ENCODE results near the gene ENHO. TPM values are rescaled to one million over a fixed set of nuclear protein-coding genes. Genes with fewer than 3 reads are reported as not detected.
"Not testable (repeated sequence)": the region's sequence is repeated elsewhere in the genome, so short reads cannot be mapped to it uniquely, and the experiment has no call there.

ENHO gene
- total RNA-seq, 1 donor from 2014 or later = 1.6 TPM

DNA sequence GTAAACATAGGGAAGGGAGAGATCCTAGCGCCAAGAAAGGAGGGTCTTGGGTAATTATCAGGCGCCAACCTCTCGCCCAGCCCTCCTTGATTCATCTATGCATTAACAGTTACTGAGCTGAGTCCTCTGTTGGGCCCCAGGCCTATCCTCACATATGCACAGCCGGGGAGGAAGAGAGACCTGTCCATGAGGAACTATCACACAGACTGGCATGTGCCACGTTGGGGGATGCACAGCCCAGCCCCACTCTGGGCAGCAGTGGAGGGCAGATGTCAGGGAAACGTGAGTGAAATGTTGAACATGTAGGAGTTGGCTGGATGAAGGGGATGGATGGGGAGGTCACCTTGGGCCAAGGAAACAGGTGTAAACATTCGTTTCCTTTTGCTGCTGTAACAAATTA, 18.8 kb upstream of the ENHO start:
- Mint-ChIP-seq H3K4me3 (ENCODE audit: unreplicated experiment) (no peak overlapping the region), H3K4me1 (ENCODE audit: low read depth) (peaks cover 3% of the 10 kb centered on the region), H3K27me3 (ENCODE audit: low read depth) (peaks cover 23% of the 10 kb centered on the region), H3K36me3 (ENCODE audit: low read depth) (no peaks in the 10 kb centered on the region), H3K9me3 (ENCODE audit: low read depth) (peaks cover 4% of the 10 kb centered on the region), H3K27ac (ENCODE audit: unreplicated experiment) (no peak overlapping the region)
- TF ChIP-seq, protein P1, sequence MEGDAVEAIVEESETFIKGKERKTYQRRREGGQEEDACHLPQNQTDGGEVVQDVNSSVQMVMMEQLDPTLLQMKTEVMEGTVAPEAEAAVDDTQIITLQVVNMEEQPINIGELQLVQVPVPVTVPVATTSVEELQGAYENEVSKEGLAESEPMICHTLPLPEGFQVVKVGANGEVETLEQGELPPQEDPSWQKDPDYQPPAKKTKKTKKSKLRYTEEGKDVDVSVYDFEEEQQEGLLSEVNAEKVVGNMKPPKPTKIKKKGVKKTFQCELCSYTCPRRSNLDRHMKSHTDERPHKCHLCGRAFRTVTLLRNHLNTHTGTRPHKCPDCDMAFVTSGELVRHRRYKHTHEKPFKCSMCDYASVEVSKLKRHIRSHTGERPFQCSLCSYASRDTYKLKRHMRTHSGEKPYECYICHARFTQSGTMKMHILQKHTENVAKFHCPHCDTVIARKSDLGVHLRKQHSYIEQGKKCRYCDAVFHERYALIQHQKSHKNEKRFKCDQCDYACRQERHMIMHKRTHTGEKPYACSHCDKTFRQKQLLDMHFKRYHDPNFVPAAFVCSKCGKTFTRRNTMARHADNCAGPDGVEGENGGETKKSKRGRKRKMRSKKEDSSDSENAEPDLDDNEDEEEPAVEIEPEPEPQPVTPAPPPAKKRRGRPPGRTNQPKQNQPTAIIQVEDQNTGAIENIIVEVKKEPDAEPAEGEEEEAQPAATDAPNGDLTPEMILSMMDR (IDR thresholded peaks at IDR 0.05) = no peak
- no peak for DNase-seq (ENCODE audit: low spot score)

DNA sequence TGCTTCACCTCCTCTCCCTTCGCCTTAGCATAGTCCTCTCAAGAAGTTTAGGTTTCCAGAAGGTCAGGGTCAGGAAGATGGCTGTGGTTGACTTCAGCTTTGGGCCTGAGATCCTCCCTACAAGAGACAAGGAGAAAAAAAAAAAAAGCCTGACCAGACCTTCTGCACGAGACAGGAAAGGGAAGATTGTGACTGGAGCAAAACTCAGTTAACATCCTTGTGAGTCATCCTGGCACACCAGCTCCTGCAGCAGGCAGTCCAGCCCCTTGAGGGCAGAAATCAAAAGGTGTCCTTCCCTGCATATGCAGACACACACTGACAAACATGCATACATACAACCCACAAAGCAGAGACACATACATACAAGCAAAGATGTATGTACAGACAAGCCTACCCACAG, 18.0 kb upstream of the ENHO start:
- Mint-ChIP-seq H3K4me1 (ENCODE audit: low read depth) (peaks cover 3% of the 10 kb centered on the region), H3K9me3 (ENCODE audit: low read depth) (peaks cover 4% of the 10 kb centered on the region), H3K4me3 (ENCODE audit: unreplicated experiment) (no peak overlapping the region), H3K36me3 (ENCODE audit: low read depth) (no peaks in the 10 kb centered on the region), H3K27me3 (ENCODE audit: low read depth) (peaks cover 27% of the 10 kb centered on the region), H3K27ac (ENCODE audit: unreplicated experiment) (no peak overlapping the region)
- DNase-seq (ENCODE audit: low spot score) = no peak
- TF ChIP-seq, protein P1 (IDR thresholded peaks at IDR 0.05) = no peak

DNA sequence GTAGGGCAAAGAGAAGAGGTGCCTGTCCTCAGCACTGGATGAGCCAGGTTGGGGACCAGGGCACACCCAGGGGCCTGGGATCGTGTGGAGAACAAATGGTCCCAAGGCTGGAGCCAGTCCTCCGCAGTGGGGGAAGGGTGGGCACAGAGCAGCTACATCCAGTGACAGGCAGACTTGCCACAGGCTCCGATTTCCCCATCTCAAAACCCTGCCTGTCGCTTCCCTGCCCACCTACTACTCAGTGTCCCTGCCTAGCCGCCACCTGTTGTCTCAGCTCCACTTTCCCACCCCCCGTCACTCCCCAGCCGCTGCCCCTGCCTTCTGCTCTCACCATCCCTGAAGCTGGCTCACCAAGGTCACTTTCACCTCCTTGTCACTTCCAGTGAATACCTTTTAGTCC, 13.9 kb upstream of the ENHO start:
- Mint-ChIP-seq H3K4me3 (ENCODE audit: unreplicated experiment) (no peak overlapping the region), H3K36me3 (ENCODE audit: low read depth) (no peaks in the 10 kb centered on the region), H3K27me3 (ENCODE audit: low read depth) (peaks cover 31% of the 10 kb centered on the region), H3K27ac (ENCODE audit: unreplicated experiment) (no peak overlapping the region), H3K4me1 (ENCODE audit: low read depth) (peaks cover 3% of the 10 kb centered on the region), H3K9me3 (ENCODE audit: low read depth) (no peaks in the 10 kb centered on the region)
- DNase-seq (ENCODE audit: low spot score) = no peak
- TF ChIP-seq, protein P1 (IDR thresholded peaks at IDR 0.05) = no peak

DNA sequence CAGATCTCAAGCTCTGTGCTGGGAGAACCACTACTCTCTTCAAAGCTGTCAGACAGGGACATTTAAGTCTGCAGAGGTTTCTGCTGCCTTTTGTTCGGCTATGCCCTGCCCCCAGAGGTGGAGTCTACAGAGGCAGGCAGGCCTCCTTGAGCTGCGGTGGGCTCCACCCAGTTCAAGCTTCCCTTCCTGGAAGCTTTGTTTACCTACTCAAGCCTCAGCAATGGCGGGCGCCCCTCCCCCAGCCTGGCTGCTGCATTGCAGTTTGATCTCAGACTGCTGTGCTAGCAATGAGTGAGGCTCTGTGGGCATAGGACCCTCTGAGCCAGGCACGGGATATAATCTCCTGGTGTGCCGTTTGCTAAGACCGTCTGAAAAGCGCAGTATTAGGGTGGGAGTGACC, 9.3 kb upstream of the ENHO start:
- not testable (repeated sequence) for H3K9me3 Mint-ChIP-seq (ENCODE audit: low read depth); H3K4me1 Mint-ChIP-seq (ENCODE audit: low read depth); H3K27ac Mint-ChIP-seq (ENCODE audit: unreplicated experiment); H3K4me3 Mint-ChIP-seq (ENCODE audit: unreplicated experiment); H3K36me3 Mint-ChIP-seq (ENCODE audit: low read depth)
- peaks cover 58% of the 10 kb centered on the region for H3K27me3 Mint-ChIP-seq (ENCODE audit: low read depth)
- peak; percentile 32 for DNase-seq (ENCODE audit: low spot score)

DNA sequence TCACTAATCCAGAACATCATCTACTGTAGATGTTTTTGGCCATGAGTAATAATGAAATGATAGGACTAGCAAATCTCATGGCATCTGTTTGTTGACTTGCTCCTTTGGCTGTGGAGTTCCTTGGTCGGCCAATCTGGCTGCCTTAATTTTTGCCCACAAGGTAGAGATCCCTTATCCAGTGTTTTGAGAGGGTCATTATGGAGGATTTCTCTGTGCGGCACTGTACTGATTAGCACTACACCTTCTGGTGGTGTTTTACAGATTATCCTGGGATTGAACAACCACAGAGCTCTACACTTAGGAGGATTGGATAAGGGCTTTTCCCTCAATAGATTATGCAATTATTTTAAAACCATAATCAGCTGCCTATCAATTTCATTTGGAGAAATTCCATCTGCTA, 3.2 kb upstream of the ENHO start:
- Mint-ChIP-seq H3K27ac (ENCODE audit: unreplicated experiment) (no peak overlapping the region), H3K36me3 (ENCODE audit: low read depth) (peaks cover 2% of the 10 kb centered on the region), H3K27me3 (ENCODE audit: low read depth) (peaks cover 52% of the 10 kb centered on the region)

DNA sequence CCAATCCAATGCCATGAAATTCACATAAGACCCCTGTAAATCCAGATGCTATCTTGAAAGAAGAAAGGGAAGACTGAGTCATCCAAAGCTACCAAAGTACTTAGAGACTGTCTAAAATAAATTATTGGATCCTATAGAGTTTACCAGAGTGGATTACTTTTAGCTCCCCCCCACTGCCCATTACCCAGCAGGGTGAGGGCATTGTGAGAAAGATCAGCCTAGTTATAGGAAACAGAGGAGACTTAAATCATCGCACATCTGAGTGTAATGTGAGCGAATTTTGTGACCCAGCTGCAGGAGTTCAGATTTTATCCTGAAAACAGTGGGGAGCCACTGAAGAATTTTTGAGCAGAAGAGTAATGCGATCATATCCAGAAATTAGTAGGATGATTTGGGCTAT, 1.6 kb upstream of the ENHO start:
- peaks cover 4% of the 10 kb centered on the region for H3K4me1 Mint-ChIP-seq (ENCODE audit: low read depth)
- no peak overlapping the region for H3K4me3 Mint-ChIP-seq (ENCODE audit: unreplicated experiment)
- TF ChIP-seq, protein P1 (IDR thresholded peaks at IDR 0.05) = no peak
- H3K36me3 Mint-ChIP-seq (ENCODE audit: low read depth) = no peaks in the 10 kb centered on the region
- peaks cover 41% of the 10 kb centered on the region for H3K27me3 Mint-ChIP-seq (ENCODE audit: low read depth)
- no peaks in the 10 kb centered on the region for H3K9me3 Mint-ChIP-seq (ENCODE audit: low read depth)
- no peak for DNase-seq (ENCODE audit: low spot score)
- no peak overlapping the region for H3K27ac Mint-ChIP-seq (ENCODE audit: unreplicated experiment)

More for the DNA sequence above, 3.2 kb upstream of the ENHO start:
- TF ChIP-seq, protein P1 (IDR thresholded peaks at IDR 0.05) = no peak
- Mint-ChIP-seq H3K4me3 (ENCODE audit: unreplicated experiment) (no peak overlapping the region), H3K4me1 (ENCODE audit: low read depth) (peaks cover 4% of the 10 kb centered on the region), H3K9me3 (ENCODE audit: low read depth) (peaks cover 2% of the 10 kb centered on the region)
- DNase-seq (ENCODE audit: low spot score) = no peak
